Stimulated activated CD4-positive, alpha-beta T cell treated with anti-CD3 and anti-CD28 coated beads, TNF-alpha, amount 100 ng/mL, for 4 hours (primary cell): ENCODE measurements around the gene GDPD5.

ENCODE experiments used
- DNase-seq, 3 experiments: peaks; one replicate each; pipeline ENCODE4 v3.0.0-alpha.2; 2020; ENCODE audit warnings: low read depth in 3 of 3

Gene GDPD5

GRCh38 chr11:75490221-75491181 is 35.2 kb downstream of the GDPD5 start:
- no peak for DNase-seq

DNA sequence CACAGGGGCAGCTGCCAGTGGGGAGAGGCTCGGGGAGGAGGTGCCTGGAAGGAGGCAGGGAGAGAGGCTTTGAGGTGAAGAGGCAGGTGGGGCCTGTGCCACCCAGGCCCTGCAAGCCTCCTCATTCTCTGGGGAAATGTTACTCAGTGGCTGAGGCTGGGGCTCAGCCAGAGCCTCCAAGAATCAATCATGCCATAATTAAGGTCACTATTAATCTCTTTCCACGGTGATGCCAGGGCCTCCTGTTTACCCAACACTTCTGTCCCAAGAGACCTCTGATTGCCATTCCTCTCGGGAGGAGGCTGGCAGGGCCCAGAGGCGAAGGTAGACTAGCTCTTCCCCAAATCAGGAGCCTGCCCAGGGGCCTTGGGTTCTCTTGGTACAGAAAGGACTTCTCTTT is 38.4 kb downstream of the GDPD5 start:
- no peak for DNase-seq

GRCh38 chr11:75485742-75486141 is 40.0 kb downstream of the GDPD5 start:
- DNase-seq = no peak

DNA sequence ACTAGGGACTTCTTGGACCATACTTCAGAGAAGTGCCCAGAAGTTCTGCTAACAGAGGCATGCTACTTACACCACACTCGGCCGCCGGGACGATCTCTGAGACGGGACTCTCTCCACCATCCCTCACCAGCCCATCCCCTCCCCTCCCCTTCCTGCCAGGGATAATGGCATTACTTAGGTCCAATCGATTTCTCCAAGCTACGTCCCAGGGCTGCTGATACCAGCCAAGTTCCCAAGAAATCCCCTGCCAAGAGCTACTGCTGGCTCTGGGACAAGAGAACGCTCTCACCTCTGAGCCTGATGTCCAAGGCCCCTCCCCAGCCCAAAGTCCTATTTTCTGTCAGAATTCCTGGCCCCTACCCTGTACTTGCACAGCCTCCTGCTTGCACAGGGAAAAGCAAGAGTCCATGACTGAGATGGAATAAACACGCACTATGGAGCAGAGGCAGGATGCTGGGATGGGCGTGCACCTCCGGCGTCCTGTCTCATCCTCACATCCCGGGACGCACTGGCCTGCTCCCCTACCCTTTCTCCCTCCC is 42.7 kb downstream of the GDPD5 start:
- no peak for DNase-seq

DNA sequence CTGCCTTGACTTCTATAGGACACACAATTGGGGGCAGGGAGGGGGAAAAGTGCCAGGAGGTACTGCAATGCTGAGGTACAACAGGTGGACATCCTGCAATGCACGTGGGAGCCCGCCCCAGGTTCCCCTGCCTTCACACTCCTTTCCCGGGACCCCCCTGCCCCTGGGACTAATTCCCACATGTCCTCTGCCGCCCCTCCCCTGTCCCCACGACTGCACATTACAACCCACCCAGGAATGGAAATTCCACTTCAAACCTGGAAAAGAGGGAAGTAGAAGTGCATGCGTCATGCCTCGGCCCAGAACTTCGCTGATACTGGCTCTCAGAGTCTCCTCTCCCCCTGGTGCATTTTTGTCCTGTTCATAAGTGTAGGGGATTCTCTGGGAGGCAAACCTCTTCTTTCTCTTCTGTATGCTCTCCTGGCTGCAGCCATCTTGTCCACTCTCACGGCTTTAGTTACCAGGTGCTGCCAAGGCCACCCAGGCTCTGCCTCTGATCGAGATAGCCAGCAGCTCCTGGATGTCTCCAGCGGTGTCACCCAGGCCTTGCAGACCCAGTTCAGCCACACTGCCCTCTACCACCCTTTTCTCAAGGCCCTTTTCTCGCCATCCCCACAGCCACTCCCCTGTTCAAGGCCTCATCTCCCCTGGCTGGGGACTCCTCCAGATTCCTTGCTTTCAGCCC is 43.7 kb downstream of the GDPD5 start:
- no peak for DNase-seq

- no peak for DNase-seq
Measured at GRCh38 chr11:75481223-75481921, 44.4 kb downstream of the GDPD5 start.

DNA sequence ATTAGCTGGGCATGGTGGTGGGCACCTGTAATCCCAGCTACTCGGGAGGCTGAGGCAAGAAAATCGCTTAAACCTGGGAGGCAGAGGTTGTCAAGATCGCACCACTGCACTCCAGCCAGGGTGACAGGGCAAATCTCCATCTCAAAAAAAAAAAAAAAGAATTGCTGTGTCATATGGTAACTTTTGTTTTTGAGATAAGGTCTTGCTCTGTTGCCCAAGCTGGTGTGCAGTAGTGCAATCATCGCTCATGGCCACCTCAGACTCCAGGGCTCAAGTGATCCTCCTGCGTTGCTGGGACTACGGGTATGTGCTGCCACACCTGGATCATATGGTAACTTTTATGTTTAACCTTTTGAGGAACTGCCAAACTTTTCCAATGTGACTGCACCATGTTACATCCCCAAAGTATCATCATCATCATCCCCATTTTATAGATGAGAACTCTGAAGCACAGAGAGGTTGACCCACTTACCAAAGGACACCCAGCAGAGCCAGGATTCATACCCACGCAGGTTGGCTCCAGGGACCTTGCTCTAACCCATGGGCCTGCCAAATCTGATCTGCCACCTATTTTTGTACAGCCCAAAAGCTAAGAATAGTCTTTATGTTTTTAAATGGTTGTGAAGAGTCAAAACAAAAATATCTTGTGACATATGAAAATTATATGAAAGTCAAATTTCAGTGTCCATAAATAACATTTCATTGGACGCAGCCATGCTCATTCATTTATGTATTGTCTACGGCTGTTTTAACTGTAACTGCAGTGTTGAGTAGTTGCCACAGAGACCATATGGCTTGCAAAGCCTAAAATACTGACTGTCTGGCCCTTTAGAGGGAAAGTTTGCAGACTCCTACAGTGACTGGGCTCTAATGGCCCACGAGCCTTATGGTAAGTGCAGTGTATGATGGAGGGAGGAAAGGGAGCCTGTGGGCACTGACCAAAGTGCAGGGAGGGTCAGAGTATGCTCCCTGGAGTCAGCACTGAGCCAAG is 45.3 kb downstream of the GDPD5 start:
- no peak for DNase-seq

GRCh38 chr11:75479597-75480145 is 46.1 kb downstream of the GDPD5 start:
- no peak for DNase-seq

GRCh38 chr11:75478783-75479596 is 46.8 kb downstream of the GDPD5 start:
- no peak for DNase-seq

GRCh38 chr11:75477614-75477935 is 48.2 kb downstream of the GDPD5 start:
- DNase-seq = no peak

DNA sequence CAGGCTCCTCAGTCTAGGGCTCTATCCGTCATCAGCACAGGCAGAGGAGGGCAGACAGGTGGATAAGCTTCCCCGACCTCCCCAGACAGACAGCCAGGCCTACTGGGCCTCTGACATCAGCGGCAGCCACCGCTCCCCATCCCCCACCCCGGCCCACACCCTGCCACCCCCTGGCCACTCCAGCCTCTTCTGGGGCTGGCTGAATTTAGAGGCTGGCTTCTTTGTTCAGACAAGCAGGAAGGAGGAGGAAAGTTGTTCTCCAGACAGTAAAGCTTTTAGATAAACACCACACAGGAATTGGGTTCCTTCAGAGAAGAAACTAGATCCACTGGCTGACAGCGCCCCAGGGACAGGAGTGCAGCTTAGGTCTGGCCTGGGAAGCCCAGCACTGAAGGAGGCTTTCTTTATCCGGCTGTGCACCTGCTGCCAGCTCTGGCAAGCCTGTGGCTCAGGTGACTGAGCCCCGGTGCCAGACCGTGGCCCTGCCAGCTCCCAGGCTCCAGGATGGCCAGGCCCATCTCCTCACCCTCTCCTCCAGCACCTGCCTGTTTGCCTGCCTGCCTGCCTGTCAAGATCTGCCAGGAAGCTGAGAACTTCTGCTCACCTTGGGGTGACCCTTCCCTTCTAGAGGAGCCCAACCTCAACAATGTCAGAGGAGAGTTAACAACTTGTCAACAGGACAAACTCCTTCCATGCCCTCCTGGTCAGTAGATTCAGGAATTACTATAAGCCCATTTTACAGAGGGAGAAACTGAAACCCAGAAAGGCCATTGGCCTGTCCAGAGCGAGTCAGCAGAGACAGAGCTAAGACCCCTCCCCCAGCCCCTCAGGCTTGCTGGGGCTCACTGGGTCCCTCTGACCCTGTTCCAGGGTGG is 48.8 kb downstream of the GDPD5 start:
- no peak for DNase-seq

DNA sequence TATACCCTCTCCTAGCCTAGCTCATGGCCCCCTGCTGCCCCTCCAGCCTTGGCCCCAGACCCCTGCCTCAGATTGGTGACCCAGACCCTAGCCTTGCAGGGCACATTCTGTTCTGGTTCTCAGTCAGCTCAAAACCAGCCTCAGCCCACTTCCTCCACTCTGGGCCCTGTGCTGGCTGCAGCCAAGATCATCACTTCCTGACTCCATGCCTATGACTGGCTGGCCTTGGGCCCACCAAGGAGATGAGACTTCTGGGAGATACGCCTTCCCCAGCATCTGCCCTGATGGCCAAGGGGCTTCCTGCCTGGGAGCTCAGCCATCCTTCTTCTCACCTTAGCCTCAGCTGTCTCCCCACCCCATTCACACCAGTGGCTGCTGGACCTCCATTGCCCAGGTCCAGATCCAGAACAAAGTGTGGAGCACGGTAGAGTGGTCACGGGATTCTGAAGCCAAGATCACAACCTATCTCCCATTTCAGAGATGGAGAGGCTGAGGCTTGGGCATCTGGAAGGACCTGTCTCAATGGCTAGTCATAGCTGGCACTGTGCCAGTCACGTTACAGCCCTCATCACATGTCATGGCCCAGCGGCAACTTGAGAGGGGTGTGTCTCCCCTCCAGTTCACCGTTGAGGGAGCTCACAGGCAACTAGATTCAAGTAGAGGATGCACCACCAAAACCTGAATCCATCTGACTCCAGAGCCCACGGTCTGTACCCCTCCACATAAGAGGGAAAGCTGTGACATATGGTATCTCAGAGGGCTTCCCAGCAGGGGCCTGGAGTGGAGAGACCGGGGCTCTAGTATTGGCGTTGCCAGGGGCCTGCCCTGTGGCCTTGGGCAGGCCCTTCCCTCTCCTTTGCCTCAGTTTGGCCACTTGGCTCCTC is 49.7 kb downstream of the GDPD5 start:
- no peak for DNase-seq

DNA sequence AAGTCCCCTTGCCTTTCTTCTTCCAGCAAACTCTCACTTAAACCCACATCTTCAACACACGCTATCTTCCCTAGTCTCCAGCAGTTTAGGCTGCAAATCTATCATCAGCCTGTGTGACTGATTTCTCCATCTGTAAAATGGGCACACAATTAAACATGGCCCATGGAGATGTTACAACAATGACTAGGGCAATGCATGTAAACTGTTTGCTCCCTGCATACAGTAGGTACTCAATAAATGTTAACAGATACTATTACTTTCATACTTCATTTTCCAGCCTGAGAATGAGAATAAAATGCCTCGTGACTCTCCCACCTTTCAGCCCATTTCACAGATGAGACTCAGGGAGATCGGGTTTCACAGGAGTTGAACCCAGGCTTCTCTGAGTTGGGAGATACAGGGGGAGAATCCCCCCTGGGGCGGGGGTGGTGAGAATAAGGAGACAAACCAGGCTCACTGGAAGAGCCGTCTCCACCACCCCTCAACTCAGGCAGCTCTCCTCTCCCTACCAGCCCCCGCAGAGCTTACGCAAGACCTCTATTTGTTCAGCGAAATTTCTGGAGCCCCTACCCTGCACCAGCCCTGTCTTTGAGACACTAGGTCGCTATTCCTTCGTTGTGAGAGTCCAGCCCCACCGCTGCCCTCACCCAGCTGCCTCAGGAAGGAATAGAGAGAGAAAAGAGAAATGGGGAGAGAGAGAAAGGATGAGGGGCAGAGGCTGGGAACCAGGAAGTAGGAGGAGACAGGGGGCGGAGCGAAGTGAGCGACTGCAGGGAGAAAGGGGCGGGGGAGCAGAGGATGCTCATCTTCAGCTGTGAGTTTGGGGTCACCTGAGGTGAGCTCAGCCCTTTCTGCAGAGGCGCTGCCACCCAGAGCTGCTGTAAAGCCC is 50.6 kb downstream of the GDPD5 start:
- DNase-seq = peak; percentile 8 to 20 (median 11)

DNA sequence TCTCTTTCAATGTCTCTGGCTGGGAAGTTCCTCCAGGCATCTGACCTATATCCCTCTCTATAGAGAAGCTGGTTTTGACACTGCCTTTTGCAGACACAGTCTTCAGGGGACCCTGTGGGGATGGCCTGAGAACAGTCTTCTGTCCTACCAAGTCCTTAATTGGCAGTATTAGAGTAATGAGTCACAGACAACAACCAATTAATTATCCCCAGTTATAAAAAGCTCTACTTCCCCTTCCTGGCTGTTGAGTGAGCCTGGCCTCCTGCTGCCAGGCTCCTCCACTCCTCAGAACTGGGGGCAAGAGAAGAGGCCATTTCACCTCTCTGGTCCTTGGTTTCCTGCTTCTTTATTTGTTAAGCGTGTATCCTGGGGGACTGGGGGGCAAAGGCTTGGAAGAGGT is 51.5 kb downstream of the GDPD5 start:
- DNase-seq = no peak

GRCh38 chr11:75473684-75474083 is 52.1 kb downstream of the GDPD5 start:
- no peak for DNase-seq

- no peak for DNase-seq
Measured at GRCh38 chr11:75472081-75472732, 53.5 kb downstream of the GDPD5 start.
